ENCODE measurements around the gene AACS. TPM values are rescaled to one million over a fixed set of nuclear protein-coding genes. Genes with fewer than 3 reads are reported as not detected.

Gene AACS
- total RNA-seq, 1 donor from 2014 or later, result 21.7 TPM

- H3K27me3 ChIP-seq (ENCODE audit: low read depth), result no peaks in the 10 kb centered on the region
- H3K4me3 ChIP-seq, result no peak overlapping the region
- H3K27ac ChIP-seq, result no peak overlapping the region
- no peak for TF ChIP-seq CTCF (IDR thresholded peaks at IDR 0.05)
- no peaks in the 10 kb centered on the region for H3K4me1 ChIP-seq
- intact Hi-C loops (cut with DNase I), result no loop called here
- H3K9me3 ChIP-seq, result no peaks in the 10 kb centered on the region
- DNase-seq, result no peak
- no peak for ATAC-seq
- H3K36me3 ChIP-seq, result no peaks in the 10 kb centered on the region
These were observed 78.3 kb downstream of the AACS start for GRCh38 chr12:125143491-125143890.

- no peaks in the 10 kb centered on the region for H3K36me3 ChIP-seq
- H3K27ac ChIP-seq, result no peak overlapping the region
- no peaks in the 10 kb centered on the region for H3K9me3 ChIP-seq
- H3K4me1 ChIP-seq, result no peaks in the 10 kb centered on the region
- ATAC-seq, result no peak
- H3K4me3 ChIP-seq, result no peak overlapping the region
- intact Hi-C loops (cut with DNase I), result no loop called here
- TF ChIP-seq CTCF (IDR thresholded peaks at IDR 0.05), result no peak
- no peak for DNase-seq
- no peaks in the 10 kb centered on the region for H3K27me3 ChIP-seq (ENCODE audit: low read depth)
These were observed 80.0 kb downstream of the AACS start for GRCh38 chr12:125145196-125145595.

GRCh38 chr12:125148316-125148715 is 83.1 kb downstream of the AACS start:
- intact Hi-C loops (cut with DNase I), result no loop called here
- Histone ChIP-seq H3K27me3 (ENCODE audit: low read depth) (no peaks in the 10 kb centered on the region), H3K9me3 (no peaks in the 10 kb centered on the region), H3K36me3 (no peaks in the 10 kb centered on the region), H3K4me1 (no peaks in the 10 kb centered on the region), H3K27ac (no peak overlapping the region), H3K4me3 (no peak overlapping the region)
- no peak for TF ChIP-seq CTCF (IDR thresholded peaks at IDR 0.05)
- ATAC-seq (no peak), DNase-seq (no peak)

- intact Hi-C loops (cut with DNase I), result no loop called here
- ATAC-seq, result peak in 1 of 2 donors; percentile 28
- H3K27me3 ChIP-seq (ENCODE audit: low read depth), result no peaks in the 10 kb centered on the region
- no peaks in the 10 kb centered on the region for H3K4me1 ChIP-seq
- DNase-seq, result no peak
- no peak overlapping the region for H3K27ac ChIP-seq
- no peak for TF ChIP-seq CTCF (IDR thresholded peaks at IDR 0.05)
- no peaks in the 10 kb centered on the region for H3K36me3 ChIP-seq
- H3K9me3 ChIP-seq, result no peaks in the 10 kb centered on the region
- H3K4me3 ChIP-seq, result no peak overlapping the region
These were observed 84.2 kb downstream of the AACS start for GRCh38 chr12:125149160-125150108.

GRCh38 chr12:125151284-125151683 is 86.0 kb downstream of the AACS start:
- Histone ChIP-seq H3K4me3 (no peak overlapping the region), H3K4me1 (no peaks in the 10 kb centered on the region), H3K27me3 (ENCODE audit: low read depth) (no peaks in the 10 kb centered on the region), H3K36me3 (no peaks in the 10 kb centered on the region), H3K27ac (no peak overlapping the region), H3K9me3 (no peaks in the 10 kb centered on the region)
- no peak for ATAC-seq
- TF ChIP-seq CTCF (IDR thresholded peaks at IDR 0.05), result no peak
- intact Hi-C loops (cut with DNase I), result no loop called here
- DNase-seq, result no peak
